IPS DF 6.9 (cell line): ENCODE data around the gene RABGAP1L.
"Not testable (repeated sequence)": the region's sequence is repeated elsewhere in the genome, so short reads cannot be mapped to it uniquely, and the experiment has no call there.

ENCODE experiments used
- DNase-seq: peaks from one replicate; pipeline ENCODE4 v3.0.0-alpha.2; 2013; ENCODE audit warnings: low read depth, low spot score
- H3K27ac ChIP-seq: one replicate; pipeline ENCODE4 v1.5.1; 2013; ENCODE audit warnings: low read length, control low read depth
- H3K27me3 ChIP-seq: 2 replicates; pipeline ENCODE4 v1.6.1; 2013; ENCODE audit warnings: mild to moderate bottlenecking, low read length; ENCODE audit not compliant: control insufficient read depth, insufficient read depth
- H3K36me3 ChIP-seq: 2 replicates; pipeline ENCODE4 v1.6.1; 2013; ENCODE audit warnings: low read length; ENCODE audit not compliant: control insufficient read depth, insufficient read depth
- H3K4me1 ChIP-seq: 2 replicates; pipeline ENCODE4 v1.6.1; 2013; ENCODE audit warnings: low read length; ENCODE audit not compliant: control insufficient read depth, insufficient read depth
- H3K4me3 ChIP-seq: 2 replicates; pipeline ENCODE4 v1.5.1; 2013; ENCODE audit warnings: mild to moderate bottlenecking, low read length
- H3K9me3 ChIP-seq: 2 replicates; pipeline ENCODE4 v1.6.1; 2013; ENCODE audit warnings: low read length, inconsistent platforms; ENCODE audit not compliant: control insufficient read depth, insufficient read depth
- WGBS: extraction: QIAGEN DNeasy Blood & Tissue Kit; methylation state at CpG from one replicate; pipeline ENCODE4 v1.1.7; 2013; ENCODE audit warnings: mixed read lengths, missing lambda C conversion rate; ENCODE audit not compliant: insufficient read length, insufficient coverage; 5-methylcytosine and 5-hydroxymethylcytosine counted together

The RABGAP1L gene

GRCh38 chr1:174583316-174583715 is 424.0 kb downstream of the RABGAP1L start:
- Histone ChIP-seq H3K27ac (no peak overlapping the region), H3K36me3 (no peaks in the 10 kb centered on the region), H3K4me1 (no peaks in the 10 kb centered on the region), H3K27me3 (no peaks in the 10 kb centered on the region), H3K4me3 (no peak overlapping the region), H3K9me3 (no peaks in the 10 kb centered on the region)
- WGBS, result no CpG with 5 or more reads among the region's 1 CpG
- no peak for DNase-seq

GRCh38 chr1:174584071-174584470 is 424.8 kb downstream of the RABGAP1L start:
- Histone ChIP-seq H3K4me1 (no peaks in the 10 kb centered on the region), H3K27ac (no peak overlapping the region), H3K4me3 (no peak overlapping the region), H3K27me3 (no peaks in the 10 kb centered on the region), H3K36me3 (no peaks in the 10 kb centered on the region), H3K9me3 (no peaks in the 10 kb centered on the region)
- no peak for DNase-seq
- no CpG with 5 or more reads among the region's 1 CpG for WGBS

GRCh38 chr1:174588618-174589017 is 429.3 kb downstream of the RABGAP1L start:
- H3K36me3 ChIP-seq, H3K4me1 ChIP-seq, DNase-seq, H3K27ac ChIP-seq, H3K27me3 ChIP-seq, H3K9me3 ChIP-seq, H3K4me3 ChIP-seq: not testable (repeated sequence)

- Histone ChIP-seq H3K36me3 (0 out of 2 replicates have a peak, but pooled peaks cover 2% of the 10 kb centered on the region), H3K9me3 (no peaks in the 10 kb centered on the region), H3K27ac (no peak overlapping the region), H3K27me3 (no peaks in the 10 kb centered on the region), H3K4me1 (no peaks in the 10 kb centered on the region), H3K4me3 (no peak overlapping the region)
- DNase-seq, result no peak
- no CpG with 5 or more reads among the region's 1 CpG for WGBS
Observed at GRCh38 chr1:174605198-174605597, 445.9 kb downstream of the RABGAP1L start.

GRCh38 chr1:174606471-174606870 is 447.2 kb downstream of the RABGAP1L start:
- Histone ChIP-seq H3K4me1 (no peaks in the 10 kb centered on the region), H3K36me3 (0 out of 2 replicates have a peak, but pooled peaks cover 2% of the 10 kb centered on the region), H3K4me3 (no peak overlapping the region), H3K9me3 (no peaks in the 10 kb centered on the region), H3K27ac (no peak overlapping the region), H3K27me3 (no peaks in the 10 kb centered on the region)
- no peak for DNase-seq
- WGBS, result no CpG with 5 or more reads among the region's 2 CpGs

GRCh38 chr1:174617905-174618304 is 458.6 kb downstream of the RABGAP1L start:
- not testable (repeated sequence) for H3K27me3 ChIP-seq, H3K4me3 ChIP-seq, H3K9me3 ChIP-seq, DNase-seq, H3K36me3 ChIP-seq, H3K27ac ChIP-seq, H3K4me1 ChIP-seq
- WGBS, result no CpG with 5 or more reads among the region's 12 CpGs

GRCh38 chr1:174623324-174624035 is 464.2 kb downstream of the RABGAP1L start:
- no CpG with 5 or more reads among the region's 2 CpGs for WGBS
- H3K27ac ChIP-seq, result no peak overlapping the region
- H3K27me3 ChIP-seq, result no peaks in the 10 kb centered on the region
- no peaks in the 10 kb centered on the region for H3K4me1 ChIP-seq
- H3K4me3 ChIP-seq, result no peak overlapping the region
- DNase-seq, result no peak
- no peaks in the 10 kb centered on the region for H3K9me3 ChIP-seq
- H3K36me3 ChIP-seq, result no peaks in the 10 kb centered on the region

GRCh38 chr1:174626031-174627025 is 467.0 kb downstream of the RABGAP1L start:
- Histone ChIP-seq H3K4me1 (no peaks in the 10 kb centered on the region), H3K27ac (no peak overlapping the region), H3K27me3 (no peaks in the 10 kb centered on the region), H3K9me3 (no peaks in the 10 kb centered on the region), H3K4me3 (no peak overlapping the region), H3K36me3 (no peaks in the 10 kb centered on the region)
- no CpG with 5 or more reads among the region's 6 CpGs for WGBS
- no peak for DNase-seq

GRCh38 chr1:174637487-174637886 is 478.2 kb downstream of the RABGAP1L start:
- H3K9me3 ChIP-seq, result no peaks in the 10 kb centered on the region
- no peak for DNase-seq
- H3K27me3 ChIP-seq, result no peaks in the 10 kb centered on the region
- H3K36me3 ChIP-seq, result no peaks in the 10 kb centered on the region
- no peak overlapping the region for H3K27ac ChIP-seq
- H3K4me1 ChIP-seq, result no peaks in the 10 kb centered on the region
- no CpG with 5 or more reads among the region's 4 CpGs for WGBS
- no peak overlapping the region for H3K4me3 ChIP-seq

GRCh38 chr1:174639461-174639860 is 480.1 kb downstream of the RABGAP1L start:
- Histone ChIP-seq H3K4me3 (no peak overlapping the region), H3K27me3 (no peaks in the 10 kb centered on the region), H3K4me1 (no peaks in the 10 kb centered on the region), H3K9me3 (no peaks in the 10 kb centered on the region), H3K27ac (no peak overlapping the region), H3K36me3 (no peaks in the 10 kb centered on the region)
- no CpG with 5 or more reads among the region's 1 CpG for WGBS
- no peak for DNase-seq
